A673 (cell line): ENCODE results near the gene CRY2.

Experiments used
- CTCF ChIP-seq: fragments of 300-800, 200-600 bp; sonication (generic); conservative IDR thresholded peaks from 2 replicates; pipeline ENCODE4 v1.5.1; 2017; ENCODE audit warnings: low read depth, mild to moderate bottlenecking, antibody characterized with exemption, low read length, moderate library complexity, mixed read lengths
- EZH2 ChIP-seq: fragments of 200-600 bp; sonication (generic); IDR thresholded peaks from 2 replicates; pipeline ENCODE4 v1.6.1; 2017; ENCODE audit warnings: borderline replicate concordance, low read depth, mild to moderate bottlenecking, mixed read lengths, antibody characterized with exemption, low read length; ENCODE audit not compliant: poor library complexity, severe bottlenecking

DNA sequence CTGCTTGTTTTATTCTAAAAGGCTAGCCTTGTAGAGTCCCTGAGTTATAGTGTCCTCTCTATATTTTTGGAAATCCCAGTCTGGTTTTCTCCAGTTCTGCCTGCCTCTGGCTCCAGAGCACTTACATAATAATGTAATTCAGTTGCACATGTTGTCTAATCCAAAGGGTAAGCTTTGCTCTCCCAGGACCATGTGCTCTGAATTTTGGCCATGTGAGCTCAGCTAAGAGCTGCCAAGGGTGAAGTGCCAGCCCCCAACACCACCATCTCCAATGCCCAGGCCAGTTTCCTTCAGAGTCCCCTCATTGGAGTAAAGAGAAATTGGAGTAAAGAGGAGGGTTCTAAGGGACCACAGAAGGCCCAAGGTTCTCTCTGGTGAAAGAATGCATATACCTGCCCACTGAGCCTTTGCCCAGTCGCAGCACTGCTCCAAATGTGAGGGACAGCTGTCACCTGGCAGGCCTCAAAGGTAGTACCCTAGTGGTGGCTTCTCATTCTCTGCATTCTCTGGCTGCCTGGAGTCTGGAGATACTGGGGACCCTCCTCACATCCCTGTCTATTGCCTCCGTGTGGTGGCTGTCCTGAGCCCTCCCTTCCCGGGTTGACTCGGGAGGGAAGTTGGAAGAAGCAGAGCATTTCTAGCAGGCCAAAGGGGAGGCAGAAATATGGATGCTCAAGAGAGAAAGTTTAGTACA lies 4.9 kb downstream of the CRY2 start:
- TF ChIP-seq CTCF (0 out of 2 replicates have a peak, but pooled peaks have one; percentile 13), EZH2 (no peak)
